ENCODE measurements around the gene TCF4.

GRCh38 chr18:55607773-55608172 lies 19.8 kb upstream of the TCF4 start:
- TF ChIP-seq EZH2 (IDR thresholded peaks at IDR 0.05; ENCODE audit: low read length) (no peak), CTCF (optimal IDR thresholded peaks at IDR 0.05 in 1 of 3, IDR thresholded peaks at IDR 0.05 in 1 of 3, conservative IDR thresholded peaks at IDR 0.05 in 1 of 3; ENCODE audit: extremely low read depth in 1 of 3, insufficient read depth in 2 of 3, low read length in 3 of 3) (no peak)

Data from keratinocyte (primary cell).